Measurements from ENCODE around the gene OLFM1. TPM values are rescaled to one million over a fixed set of nuclear protein-coding genes. Genes with fewer than 3 reads are reported as not detected.

Gene OLFM1
- polyA plus RNA-seq, 4 donors, result 3.8 to 7.3 (median 5.0) TPM

- DNase-seq (ENCODE audit: low read depth in 4 of 4, low spot score in 3 of 4), result no peak
These were observed 455 bp downstream of the OLFM1 start for GRCh38 chr9:135087899-135088347.

GRCh38 chr9:135088348-135088978 lies 995 bp downstream of the OLFM1 start:
- DNase-seq (ENCODE audit: low read depth in 4 of 4, low spot score in 3 of 4), result no peak

GRCh38 chr9:135088979-135089847 lies 1.7 kb downstream of the OLFM1 start:
- DNase-seq (ENCODE audit: low read depth in 4 of 4, low spot score in 3 of 4), result no peak

- DNase-seq (ENCODE audit: low read depth in 4 of 4, low spot score in 3 of 4), result no peak
These were observed 2.6 kb downstream of the OLFM1 start for GRCh38 chr9:135090081-135090480.

- no peak for DNase-seq (ENCODE audit: low read depth in 4 of 4, low spot score in 3 of 4)
These were observed 3.1 kb downstream of the OLFM1 start for GRCh38 chr9:135090547-135090946.

GRCh38 chr9:135091545-135091944 lies 4.1 kb downstream of the OLFM1 start:
- no peak for DNase-seq (ENCODE audit: low read depth in 4 of 4, low spot score in 3 of 4)

GRCh38 chr9:135093111-135093510 lies 5.6 kb downstream of the OLFM1 start:
- DNase-seq (ENCODE audit: low read depth in 4 of 4, low spot score in 3 of 4), result no peak

GRCh38 chr9:135093911-135094584 lies 6.6 kb downstream of the OLFM1 start:
- no peak for DNase-seq (ENCODE audit: low read depth in 4 of 4, low spot score in 3 of 4)

- DNase-seq (ENCODE audit: low read depth in 4 of 4, low spot score in 3 of 4), result no peak
These were observed 8.3 kb downstream of the OLFM1 start for GRCh38 chr9:135095470-135096407.

GRCh38 chr9:135096408-135096895 lies 9.0 kb downstream of the OLFM1 start:
- DNase-seq (ENCODE audit: low read depth in 4 of 4, low spot score in 3 of 4), result no peak

GRCh38 chr9:135098400-135099105 lies 11.1 kb downstream of the OLFM1 start:
- peak in 3 of 4 donors; percentile 43 to 56 (median 51) for DNase-seq (ENCODE audit: low read depth in 4 of 4, low spot score in 3 of 4)

- DNase-seq (ENCODE audit: low read depth in 4 of 4, low spot score in 3 of 4), result no peak
These were observed 12.1 kb downstream of the OLFM1 start for GRCh38 chr9:135099574-135099973.

- no peak for DNase-seq (ENCODE audit: low read depth in 4 of 4, low spot score in 3 of 4)
These were observed 12.8 kb downstream of the OLFM1 start for GRCh38 chr9:135100241-135100681.

GRCh38 chr9:135100725-135101410 lies 13.4 kb downstream of the OLFM1 start:
- no peak for DNase-seq (ENCODE audit: low read depth in 4 of 4, low spot score in 3 of 4)

- DNase-seq (ENCODE audit: low read depth in 4 of 4, low spot score in 3 of 4), result no peak
These were observed 14.0 kb downstream of the OLFM1 start for GRCh38 chr9:135101486-135101885.

- no peak for DNase-seq (ENCODE audit: low read depth in 4 of 4, low spot score in 3 of 4)
These were observed 14.5 kb downstream of the OLFM1 start for GRCh38 chr9:135101926-135102325.

GRCh38 chr9:135102331-135102730 lies 14.9 kb downstream of the OLFM1 start:
- no peak for DNase-seq (ENCODE audit: low read depth in 4 of 4, low spot score in 3 of 4)

- DNase-seq (ENCODE audit: low read depth in 4 of 4, low spot score in 3 of 4), result no peak
These were observed 15.6 kb downstream of the OLFM1 start for GRCh38 chr9:135103001-135103446.

Data from right renal pelvis (tissue), 4 donors.